ENCODE measurements around the gene ADAM10. TPM values are rescaled to one million over a fixed set of nuclear protein-coding genes. Genes with fewer than 3 reads are reported as not detected.

Gene ADAM10
- total RNA-seq, 2 donors from 2014 or later = 191 to 211 TPM

- Histone ChIP-seq H3K4me3 (ENCODE audit: low read length) (no peak overlapping the region), H3K36me3 (ENCODE audit: control insufficient read depth, insufficient read depth, low read length) (peaks cover 22% of the 10 kb centered on the region), H3K4me1 (ENCODE audit: control insufficient read depth, insufficient read depth, low read length) (no peaks in the 10 kb centered on the region), H3K9ac (ENCODE audit: extremely low read depth, low read length, poor library complexity, severe bottlenecking) (no peak overlapping the region), H3K27ac (ENCODE audit: low read depth, low read length) (no peak overlapping the region), H3K9me3 (ENCODE audit: control insufficient read depth, low read length) (no peaks in the 10 kb centered on the region), H3K27me3 (ENCODE audit: control insufficient read depth, insufficient read depth, low read length, poor library complexity, severe bottlenecking) (no peaks in the 10 kb centered on the region)
- Mint-ChIP-seq H3K27ac (no peak overlapping the region), H3K4me3 (no peak overlapping the region), H3K36me3 (ENCODE audit: low read depth) (peaks cover 37% of the 10 kb centered on the region), H3K9me3 (no peaks in the 10 kb centered on the region), H3K27me3 (ENCODE audit: insufficient read depth) (no peaks in the 10 kb centered on the region), H3K4me1 (peaks cover 4% of the 10 kb centered on the region)
- no peak for DNase-seq
- TF ChIP-seq CTCF (conservative IDR thresholded peaks at IDR 0.05) = no peak
- 86 to 96% methylated on average over 6 of the region's 6 CpGs for WGBS, 2 experiments (ENCODE audit: insufficient coverage in 1 of 2, insufficient read length in 1 of 2)
These were observed 44.4 kb upstream of the ADAM10 start for GRCh38 chr15:58793862-58794261.

GRCh38 chr15:58788056-58788710 lies 38.7 kb upstream of the ADAM10 start:
- H3K4me1 Mint-ChIP-seq = no peaks in the 10 kb centered on the region
- H3K27ac ChIP-seq (ENCODE audit: low read depth, low read length) = no peak overlapping the region
- no peaks in the 10 kb centered on the region for H3K27me3 ChIP-seq (ENCODE audit: control insufficient read depth, insufficient read depth, low read length, poor library complexity, severe bottlenecking)

GRCh38 chr15:58785355-58785754 lies 35.8 kb upstream of the ADAM10 start:
- Mint-ChIP-seq H3K27me3 (ENCODE audit: insufficient read depth) (no peaks in the 10 kb centered on the region), H3K9me3 (peaks cover 4% of the 10 kb centered on the region), H3K4me3 (no peak overlapping the region), H3K36me3 (ENCODE audit: low read depth) (peaks cover 30% of the 10 kb centered on the region), H3K27ac (no peak overlapping the region), H3K4me1 (peaks cover 7% of the 10 kb centered on the region)
- TF ChIP-seq CTCF (conservative IDR thresholded peaks at IDR 0.05) = no peak
- 91 to 95% methylated on average over 6 of the region's 6 CpGs for WGBS, 2 experiments (ENCODE audit: insufficient coverage in 1 of 2, insufficient read length in 1 of 2)
- Histone ChIP-seq H3K4me3 (ENCODE audit: low read length) (no peak overlapping the region), H3K27me3 (ENCODE audit: control insufficient read depth, insufficient read depth, low read length, poor library complexity, severe bottlenecking) (no peaks in the 10 kb centered on the region), H3K36me3 (ENCODE audit: control insufficient read depth, insufficient read depth, low read length) (peaks cover 35% of the 10 kb centered on the region), H3K4me1 (ENCODE audit: control insufficient read depth, insufficient read depth, low read length) (no peaks in the 10 kb centered on the region), H3K27ac (ENCODE audit: low read depth, low read length) (no peak overlapping the region), H3K9ac (ENCODE audit: extremely low read depth, low read length, poor library complexity, severe bottlenecking) (no peak overlapping the region), H3K9me3 (ENCODE audit: control insufficient read depth, low read length) (peaks cover 4% of the 10 kb centered on the region)
- no peak for DNase-seq

More at GRCh38 chr15:58788056-58788710, 38.7 kb upstream of the ADAM10 start:
- WGBS, 2 experiments (ENCODE audit: insufficient coverage in 1 of 2, insufficient read length in 1 of 2) = 94% methylated on average over 2 of the region's 3 CpGs; no CpG with 5 or more reads in 1 of the 2 experiments
- Mint-ChIP-seq H3K27me3 (ENCODE audit: insufficient read depth) (no peaks in the 10 kb centered on the region), H3K4me3 (no peak overlapping the region), H3K27ac (no peak overlapping the region), H3K9me3 (peaks cover 4% of the 10 kb centered on the region), H3K36me3 (ENCODE audit: low read depth) (peaks cover 46% of the 10 kb centered on the region)
- no peak for TF ChIP-seq CTCF (conservative IDR thresholded peaks at IDR 0.05)
- Histone ChIP-seq H3K4me1 (ENCODE audit: control insufficient read depth, insufficient read depth, low read length) (no peaks in the 10 kb centered on the region), H3K9me3 (ENCODE audit: control insufficient read depth, low read length) (peaks cover 4% of the 10 kb centered on the region), H3K4me3 (ENCODE audit: low read length) (no peak overlapping the region), H3K9ac (ENCODE audit: extremely low read depth, low read length, poor library complexity, severe bottlenecking) (no peak overlapping the region), H3K36me3 (ENCODE audit: control insufficient read depth, insufficient read depth, low read length) (peaks cover 37% of the 10 kb centered on the region)
- DNase-seq = no peak
